Adrenal gland (tissue), 12 donors: ENCODE measurements around the gene TMEM266. TPM values are rescaled to one million over a fixed set of nuclear protein-coding genes. Genes with fewer than 3 reads are reported as not detected.
A peak's percentile ranks its signal among the peaks of the same experiment; 100 is the strongest.

Experiments
- DNase-seq, 7 donors: peaks; one replicate each; pipeline ENCODE4 v3.0.0-alpha.2; 2019 to 2020
- H3K27ac ChIP-seq, 5 donors: fragments of 200-600 bp; sonication (generic) in 4 of 5; 1 replicate in 3 of 5; 2 replicates in 2 of 5; pipeline versions ENCODE4 v1.5.1 to v1.8.0; 2016 to 2020; ENCODE audit warnings: mild to moderate bottlenecking in 1 of 5
- H3K27me3 ChIP-seq: fragments of 200-600 bp; 2 replicates; pipeline ENCODE4 v1.8.0; 2021
- H3K36me3 ChIP-seq, 2 donors: fragments of 200-600 bp; replicated peaks in 1 of 2; 1 replicate in 1 of 2; 2 replicates in 1 of 2; pipeline versions ENCODE4 v1.5.1 to v1.8.0; 2018 to 2022
- H3K4me1 ChIP-seq, 2 donors: fragments of 200-600 bp; replicated peaks in 1 of 2; 1 replicate in 1 of 2; 2 replicates in 1 of 2; pipeline versions ENCODE4 v1.5.1 to v1.8.0; 2018 to 2021
- H3K4me3 ChIP-seq, 4 donors: fragments of 200-600 bp; sonication (generic) in 3 of 4; one replicate each; pipeline ENCODE4 v1.5.1; 2016 to 2018
- H3K9me3 ChIP-seq, 3 donors: fragments of 200-600 bp; sonication (generic) in 1 of 3; replicated peaks in 1 of 3; 1 replicate in 2 of 3; 2 replicates in 1 of 3; pipeline versions ENCODE4 v1.5.1 to v1.8.0; 2016 to 2021
- CTCF ChIP-seq, 6 experiments: fragments of 450-650 bp in 4 of 6; fragments of 200-600 bp in 2 of 6; sonication (generic) in 1 of 6; IDR thresholded peaks; 1 replicate in 5 of 6; 2 replicates in 1 of 6; pipeline versions ENCODE4 v1.5.1 to v1.8.0; 2016 to 2021; ENCODE audit warnings: antibody characterized with exemption in 6 of 6, mild to moderate bottlenecking in 2 of 6, moderate library complexity in 1 of 6
- POLR2A ChIP-seq, 2 donors: fragments of 450-650 bp; IDR thresholded peaks; one replicate each; pipeline ENCODE4 v1.6.1; 2017; ENCODE audit warnings: antibody characterized with exemption in 2 of 2, mild to moderate bottlenecking in 2 of 2, moderate library complexity in 1 of 2
- WGBS, 4 donors: extraction: QIAGEN DNeasy Blood & Tissue Kit in 2 of 4; methylation state at CpG; one replicate each; pipeline versions ENCODE4 v1.1.5 to v1.1.7; 2013 to 2017; 5-methylcytosine and 5-hydroxymethylcytosine counted together
- intact Hi-C, 2 donors: fragments of 100-400 bp; cut with DNase I; formaldehyde crosslinking; loops; one replicate each; pipeline versions ENCODE4 v1.14.1 to v1.15.0; 2022 to 2023
- polyA plus RNA-seq, 3 donors: library from polyadenylated mRNA; stranded (reverse); fragments of 200-250 nt in 2 of 3; fragments of 350-450 nt in 1 of 3; fragmentation: Illumina TruSeq in 1 of 3; extraction: RNeasy Lipid Tissue Mini Kit (QIAGEN cat#74804) in 1 of 3; gene quantifications; one replicate each; pipeline ENCODE4 v1.2.3, GENCODE V29; 2013 to 2014
- total RNA-seq, 9 donors: library from RNA; depleted of rRNA in 4 of 9; stranded (reverse); fragments of >200 nt in 4 of 9; fragments of 120-200 nt in 1 of 9; fragmentation: NEBNext Ultra II Directional in 1 of 9; extraction: Animal tissue kit (Norgen Biotek cat#: 25700) in 1 of 9; gene quantifications; one replicate each; pipeline versions ENCODE4 v1.1.0 to v1.2.4, GENCODE V29; 2013 to 2023
- donor health status: healthy with polysubstance abuse.
- donor health status: Bipolar disorder and iron deficiency.
- donor health status: DM: yes; HTN: yes; CAD: no.
- donor health status: DM: no; HTN: no; CAD: no.
- donor health status: DM: no; HTN: no; CAD: no.
- donor health status: DM: yes; HTN: yes; CAD: no.

TMEM266 gene
- total and polyA plus RNA-seq, 12 donors = 1.3 to 23.1 (median 5.9) TPM

- DNase-seq = peak in 2 of 7 donors; percentile 12 to 46
- intact Hi-C loops = no loop called here
- Histone ChIP-seq H3K4me3 (no peak overlapping the region), H3K4me1 (peaks cover 5 to 9% of the 10 kb centered on the region in 2 donors), H3K27ac (no peak overlapping the region), H3K36me3 (no peaks in the 10 kb centered on the region), H3K9me3 (no peaks in the 10 kb centered on the region), H3K27me3 (no peaks in the 10 kb centered on the region)
- WGBS, 4 donors = 91 to 98% (median 97%) methylated on average over 16 to 23 of the region's 23 CpGs
- TF ChIP-seq CTCF (IDR thresholded peaks at IDR 0.05) (no peak), POLR2A (IDR thresholded peaks at IDR 0.05) (no peak)
These were observed 143.7 kb downstream of the TMEM266 start for GRCh38 chr15:76203346-76204108.

GRCh38 chr15:76204109-76204845, 144.5 kb downstream of the TMEM266 start:
- no peak overlapping the region for H3K4me3 ChIP-seq
- TF ChIP-seq CTCF (IDR thresholded peaks at IDR 0.05) = no peak
- TF ChIP-seq POLR2A (IDR thresholded peaks at IDR 0.05) = no peak
- peak in 1 of 7 donors; percentile 43 for DNase-seq
- H3K36me3 ChIP-seq = no peaks in the 10 kb centered on the region
- 81 to 93% (median 91%) methylated on average over 12 to 18 of the region's 18 CpGs for WGBS, 4 donors
- intact Hi-C loops = no loop called here
- H3K9me3 ChIP-seq = no peaks in the 10 kb centered on the region
- H3K4me1 ChIP-seq = peaks cover 0 to 1% of the 10 kb centered on the region in 2 donors
- H3K27me3 ChIP-seq = no peaks in the 10 kb centered on the region
- H3K27ac ChIP-seq = no peak overlapping the region

GRCh38 chr15:76204916-76205460, 145.2 kb downstream of the TMEM266 start:
- peak in 1 of 7 donors; percentile 44 for DNase-seq
- no peak overlapping the region for H3K4me3 ChIP-seq
- H3K4me1 ChIP-seq = no peaks in the 10 kb centered on the region
- no peaks in the 10 kb centered on the region for H3K27me3 ChIP-seq
- no peak overlapping the region for H3K27ac ChIP-seq
- TF ChIP-seq POLR2A (IDR thresholded peaks at IDR 0.05) = no peak
- no peak for TF ChIP-seq CTCF (IDR thresholded peaks at IDR 0.05)
- H3K9me3 ChIP-seq = no peaks in the 10 kb centered on the region
- H3K36me3 ChIP-seq = no peaks in the 10 kb centered on the region
- intact Hi-C loops = no loop called here
- WGBS, 4 donors = 92 to 95% (median 94%) methylated on average over 11 of the region's 11 CpGs

GRCh38 chr15:76206325-76206976, 146.7 kb downstream of the TMEM266 start:
- H3K4me1 ChIP-seq = no peaks in the 10 kb centered on the region
- H3K4me3 ChIP-seq = no peak overlapping the region
- WGBS, 4 donors = 18 to 29% (median 25%) methylated on average over 4 of the region's 4 CpGs
- H3K36me3 ChIP-seq = peaks cover 0 to 7% of the 10 kb centered on the region in 2 donors
- H3K27me3 ChIP-seq = no peaks in the 10 kb centered on the region
- no peaks in the 10 kb centered on the region for H3K9me3 ChIP-seq
- H3K27ac ChIP-seq = no peak overlapping the region
- TF ChIP-seq POLR2A (IDR thresholded peaks at IDR 0.05) = no peak
- no peak for TF ChIP-seq CTCF (IDR thresholded peaks at IDR 0.05)
- intact Hi-C loops = no loop called here
- peak; percentile 92 to 99 (median 97) for DNase-seq
